Measurements from ENCODE around the gene TLL2.
A peak's percentile ranks its signal among the peaks of the same experiment; 100 is the strongest.

Gene TLL2

GRCh38 chr10:96500050-96500449, 13.7 kb downstream of the TLL2 start:
- Histone ChIP-seq H3K4me1 (no peaks in the 10 kb centered on the region), H3K36me3 (replicated peaks) (no peaks in the 10 kb centered on the region), H3K4me3 (no peak overlapping the region), H3K9me3 (no peaks in the 10 kb centered on the region), H3K27me3 (ENCODE audit: low read depth) (no peaks in the 10 kb centered on the region)
- no peak for DNase-seq (ENCODE audit: low spot score in 2 of 2)
- in situ Hi-C loops (cut with MboI; ENCODE audit: low sequenced_read_pairs): no loop called here

GRCh38 chr10:96497391-96497790, 16.3 kb downstream of the TLL2 start:
- H3K27me3 ChIP-seq (ENCODE audit: low read depth): peaks cover 2% of the 10 kb centered on the region; the same call in 1 of the 2 replicates
- DNase-seq (ENCODE audit: low spot score in 2 of 2): no peak
- in situ Hi-C loops (cut with MboI; ENCODE audit: low sequenced_read_pairs): no loop called here
- no peaks in the 10 kb centered on the region for H3K9me3 ChIP-seq
- no peak overlapping the region for H3K4me3 ChIP-seq
- H3K36me3 ChIP-seq (replicated peaks): no peaks in the 10 kb centered on the region
- no peaks in the 10 kb centered on the region for H3K4me1 ChIP-seq

- no peaks in the 10 kb centered on the region for H3K36me3 ChIP-seq (replicated peaks)
- H3K4me1 ChIP-seq: no peaks in the 10 kb centered on the region
- H3K9me3 ChIP-seq: no peaks in the 10 kb centered on the region
- peaks cover 2% of the 10 kb centered on the region; the same call in 1 of the 2 replicates for H3K27me3 ChIP-seq (ENCODE audit: low read depth)
- in situ Hi-C loops (cut with MboI; ENCODE audit: low sequenced_read_pairs): no loop called here
- no peak overlapping the region for H3K4me3 ChIP-seq
- peak in 1 of 2 experiments; percentile 55 for DNase-seq (ENCODE audit: low spot score in 2 of 2)
These were observed 17.3 kb downstream of the TLL2 start for GRCh38 chr10:96496281-96496925.

- Histone ChIP-seq H3K4me1 (no peaks in the 10 kb centered on the region), H3K9me3 (no peaks in the 10 kb centered on the region), H3K27me3 (ENCODE audit: low read depth) (peaks cover 2% of the 10 kb centered on the region; the same call in 1 of the 2 replicates), H3K4me3 (no peak overlapping the region), H3K36me3 (replicated peaks) (no peaks in the 10 kb centered on the region)
- in situ Hi-C loops (cut with MboI; ENCODE audit: low sequenced_read_pairs): no loop called here
- DNase-seq (ENCODE audit: low spot score in 2 of 2): no peak
These were observed 18.2 kb downstream of the TLL2 start for GRCh38 chr10:96495544-96495943.

DNA sequence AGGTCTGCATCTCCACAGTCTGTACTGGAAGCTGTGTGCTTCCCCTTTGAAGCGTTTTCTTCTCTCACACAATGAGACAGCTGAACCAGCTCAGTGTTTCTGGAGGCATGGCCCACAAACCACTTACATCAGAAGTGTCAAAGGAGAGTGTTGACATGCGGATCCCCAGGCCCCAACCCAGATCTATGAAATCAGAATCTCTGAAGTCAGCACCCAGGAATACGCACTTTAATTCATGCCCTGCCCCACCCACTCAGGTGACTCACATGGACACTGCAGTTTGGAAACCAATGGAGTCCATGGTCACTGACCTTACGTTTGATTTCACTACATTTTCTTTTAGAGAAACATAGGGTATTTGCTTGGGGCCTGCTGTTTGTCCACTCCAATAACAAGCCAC, 19.0 kb downstream of the TLL2 start:
- no peaks in the 10 kb centered on the region for H3K9me3 ChIP-seq
- H3K36me3 ChIP-seq (replicated peaks): no peaks in the 10 kb centered on the region
- in situ Hi-C loops (cut with MboI; ENCODE audit: low sequenced_read_pairs): no loop called here
- H3K27me3 ChIP-seq (ENCODE audit: low read depth): peaks cover 5% of the 10 kb centered on the region; the same call in 1 of the 2 replicates
- H3K4me3 ChIP-seq: no peak overlapping the region
- H3K4me1 ChIP-seq: no peaks in the 10 kb centered on the region
- DNase-seq (ENCODE audit: low spot score in 2 of 2): no peak

DNA sequence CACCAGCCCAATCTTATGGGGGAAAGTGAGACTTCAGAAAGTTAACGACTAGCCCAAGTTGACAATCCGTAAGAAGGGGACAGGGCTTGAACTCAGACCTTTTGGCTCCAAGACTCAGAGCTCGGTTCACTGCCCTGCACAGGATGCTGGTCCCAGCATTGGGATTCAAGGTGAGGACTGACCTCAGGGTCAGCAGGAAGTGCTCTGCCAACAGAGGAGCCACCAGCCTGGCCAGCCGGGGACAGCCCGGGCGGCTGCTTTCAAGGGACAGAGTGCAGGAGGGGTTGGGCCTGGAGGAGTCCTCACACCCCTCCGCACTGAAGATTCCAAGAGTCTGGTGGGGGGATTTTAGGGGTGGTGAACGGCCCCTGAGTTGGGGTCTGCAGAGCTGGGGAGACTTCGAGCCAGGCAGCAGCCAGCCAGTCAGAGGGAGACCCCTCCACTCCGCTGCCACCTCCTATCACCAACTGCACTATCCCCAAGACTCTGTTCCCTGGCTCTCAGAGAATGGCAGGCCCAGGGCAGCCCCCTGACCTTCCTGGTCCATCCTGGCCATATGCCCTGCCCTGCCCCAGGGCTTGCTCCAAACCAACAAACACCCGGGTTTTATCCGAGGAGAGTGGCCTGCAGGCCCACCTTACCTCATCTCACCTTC, 19.7 kb downstream of the TLL2 start:
- no peaks in the 10 kb centered on the region for H3K36me3 ChIP-seq (replicated peaks)
- H3K4me3 ChIP-seq: no peak overlapping the region
- DNase-seq (ENCODE audit: low spot score in 2 of 2): no peak
- peaks cover 5% of the 10 kb centered on the region; the same call in 1 of the 2 replicates for H3K27me3 ChIP-seq (ENCODE audit: low read depth)
- no peaks in the 10 kb centered on the region for H3K4me1 ChIP-seq
- no peaks in the 10 kb centered on the region for H3K9me3 ChIP-seq
- in situ Hi-C loops (cut with MboI; ENCODE audit: low sequenced_read_pairs): no loop called here

DNA sequence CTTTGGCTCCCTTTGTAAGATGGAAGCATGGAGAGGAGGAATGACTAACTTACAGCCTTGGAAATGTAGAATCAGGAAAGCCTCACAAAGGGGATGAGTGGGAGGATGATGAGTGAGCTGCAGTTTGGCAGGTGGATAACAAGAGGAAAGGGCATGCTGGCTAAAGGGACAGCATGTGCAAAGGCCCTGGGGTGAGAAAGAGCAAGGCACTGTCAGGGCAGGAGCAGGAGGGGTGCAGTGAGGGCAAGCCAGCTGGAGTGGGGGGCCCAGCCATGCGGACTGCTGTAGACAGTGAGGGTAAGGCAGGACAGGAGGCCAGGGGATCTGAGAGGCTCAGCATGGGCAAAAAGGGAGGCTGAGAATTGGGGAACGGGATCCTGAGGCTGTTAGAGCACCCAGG, 20.5 kb downstream of the TLL2 start:
- Histone ChIP-seq H3K4me1 (no peaks in the 10 kb centered on the region), H3K9me3 (no peaks in the 10 kb centered on the region), H3K27me3 (ENCODE audit: low read depth) (peaks cover 5% of the 10 kb centered on the region; the same call in 1 of the 2 replicates), H3K4me3 (no peak overlapping the region), H3K36me3 (replicated peaks) (no peaks in the 10 kb centered on the region)
- in situ Hi-C loops (cut with MboI; ENCODE audit: low sequenced_read_pairs): no loop called here
- DNase-seq (ENCODE audit: low spot score in 2 of 2): no peak

DNA sequence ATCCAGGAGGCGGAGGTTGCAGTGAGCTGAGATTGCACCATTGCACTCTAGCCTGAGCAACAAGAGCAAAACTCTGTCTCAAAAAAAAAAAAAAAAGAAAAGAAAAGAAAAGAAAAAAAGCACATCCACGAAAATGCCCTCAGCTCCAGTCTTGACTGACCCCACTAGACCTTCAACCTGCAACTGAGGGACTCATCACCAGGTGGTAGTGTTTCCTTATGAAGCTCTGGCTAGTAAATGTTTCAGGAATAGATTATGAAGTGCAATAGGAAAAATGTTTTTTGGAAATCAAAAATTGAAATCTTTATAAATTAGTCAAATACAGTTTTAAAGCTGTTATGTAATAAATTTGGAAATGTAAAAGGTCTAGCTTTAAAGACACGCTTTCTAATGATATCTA, 22.4 kb downstream of the TLL2 start:
- peaks cover 10% of the 10 kb centered on the region; the same call in 1 of the 2 replicates for H3K27me3 ChIP-seq (ENCODE audit: low read depth)
- no peak for DNase-seq (ENCODE audit: low spot score in 2 of 2)
- in situ Hi-C loops (cut with MboI; ENCODE audit: low sequenced_read_pairs): no loop called here
- no peaks in the 10 kb centered on the region for H3K36me3 ChIP-seq (replicated peaks)
- H3K9me3 ChIP-seq: no peaks in the 10 kb centered on the region
- H3K4me3 ChIP-seq: no peak overlapping the region
- H3K4me1 ChIP-seq: no peaks in the 10 kb centered on the region

DNA sequence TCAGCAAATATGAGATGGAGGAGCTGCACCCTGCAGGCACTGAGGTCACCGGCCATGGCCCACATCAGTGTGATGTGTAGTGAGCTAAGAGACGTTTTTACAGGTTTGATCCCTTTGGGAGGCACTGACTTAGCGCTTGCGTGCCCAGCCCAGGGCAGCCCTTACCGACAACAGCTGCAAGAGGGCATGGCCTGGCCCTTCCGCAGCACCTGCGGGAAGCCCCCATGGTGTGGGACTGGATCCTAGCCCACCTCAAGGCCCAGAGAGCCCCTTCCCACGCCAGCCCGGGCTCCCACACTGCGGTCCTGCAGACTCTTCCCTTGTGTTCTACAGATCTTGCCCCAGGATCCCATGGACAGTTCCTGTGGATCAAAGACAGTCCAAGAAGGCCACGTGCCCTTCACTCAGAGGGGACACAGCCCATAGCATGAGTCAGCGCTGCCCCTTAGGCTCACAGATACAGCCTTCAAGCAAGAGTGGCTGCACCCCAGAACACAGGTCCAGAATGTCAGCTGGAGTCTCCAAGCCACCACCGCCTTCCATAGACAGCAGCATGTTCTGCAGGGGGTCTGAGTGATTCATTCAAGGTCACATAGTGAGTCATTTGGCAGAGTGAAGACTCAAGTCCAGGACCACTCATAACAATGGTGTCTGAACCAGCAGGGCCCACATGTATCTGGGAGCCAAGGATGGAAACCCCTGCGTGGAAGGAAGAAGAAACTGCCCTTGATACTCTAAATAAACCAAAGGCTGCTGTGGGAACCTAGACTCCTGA, 25.4 kb downstream of the TLL2 start:
- no peaks in the 10 kb centered on the region for H3K4me1 ChIP-seq
- H3K9me3 ChIP-seq: no peaks in the 10 kb centered on the region
- in situ Hi-C loops (cut with MboI; ENCODE audit: low sequenced_read_pairs): no loop called here
- DNase-seq (ENCODE audit: low spot score in 2 of 2): no peak
- no peaks in the 10 kb centered on the region for H3K36me3 ChIP-seq (replicated peaks)
- H3K4me3 ChIP-seq: no peak overlapping the region
- peaks cover 30% of the 10 kb centered on the region for H3K27me3 ChIP-seq (ENCODE audit: low read depth)

DNA sequence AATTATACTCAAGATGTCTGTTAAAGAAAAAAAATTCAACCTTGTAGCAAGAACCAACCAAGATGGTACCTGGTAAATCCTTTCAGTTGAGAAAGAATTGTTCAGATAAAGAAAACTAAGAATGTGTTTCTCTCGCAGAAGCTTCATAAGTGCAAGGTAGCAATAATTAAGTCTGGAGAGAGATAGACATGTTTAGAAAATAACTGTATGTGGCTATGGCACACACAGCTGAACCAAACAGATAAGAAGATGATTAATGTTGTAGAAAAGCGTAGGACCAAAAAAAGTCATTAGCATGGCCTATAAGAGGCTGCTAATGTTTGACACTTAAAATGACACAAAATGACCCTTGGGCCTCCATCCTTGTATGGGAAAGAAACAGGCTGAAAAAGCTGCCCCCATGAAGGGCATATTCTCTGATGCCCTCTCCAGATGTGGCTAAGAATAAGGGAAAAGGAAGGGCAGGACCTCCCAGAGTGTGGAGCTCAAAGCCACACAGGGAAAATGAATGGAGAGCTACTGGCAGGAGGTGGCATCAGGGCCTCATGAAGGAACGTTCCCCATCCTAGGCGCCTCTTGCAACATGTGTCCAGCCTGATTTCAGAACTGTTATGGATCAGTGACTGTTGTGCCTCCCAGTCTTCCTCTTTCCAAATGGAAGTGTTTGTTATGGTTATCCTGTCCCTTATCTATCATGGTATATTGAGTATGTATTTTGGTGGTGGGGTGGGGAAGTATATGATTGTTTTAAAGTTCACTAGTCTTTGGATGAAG, 30.7 kb downstream of the TLL2 start:
- in situ Hi-C loops (cut with MboI; ENCODE audit: low sequenced_read_pairs): no loop called here
- Histone ChIP-seq H3K4me1 (no peaks in the 10 kb centered on the region), H3K27me3 (ENCODE audit: low read depth) (peaks cover 34% of the 10 kb centered on the region), H3K9me3 (no peaks in the 10 kb centered on the region), H3K36me3 (replicated peaks) (no peaks in the 10 kb centered on the region), H3K4me3 (no peak overlapping the region)
- DNase-seq (ENCODE audit: low spot score in 2 of 2): no peak

- peak in 1 of 2 experiments; percentile 36 for DNase-seq (ENCODE audit: low spot score in 2 of 2)
These were observed 35.4 kb downstream of the TLL2 start for GRCh38 chr10:96478355-96478754.

DNA sequence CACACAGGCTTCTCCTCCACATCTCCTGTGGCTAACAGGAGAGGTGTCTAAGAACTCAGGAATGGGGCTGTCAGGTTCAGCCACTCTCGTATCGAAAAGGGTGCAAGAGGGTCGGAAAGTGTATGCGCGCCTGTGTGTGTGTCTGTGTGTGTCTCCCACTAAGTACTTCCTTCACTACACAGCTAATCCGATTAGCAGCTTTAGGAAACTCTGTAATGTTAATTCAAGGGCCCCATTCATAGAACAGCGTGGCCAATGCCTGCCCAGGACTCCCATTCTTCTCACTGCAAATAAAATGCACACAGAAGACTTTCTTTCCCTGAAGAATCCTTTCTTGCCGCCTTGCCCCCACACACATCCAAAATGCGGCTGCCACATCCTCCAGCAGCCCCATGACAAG, 39.9 kb downstream of the TLL2 start:
- H3K4me1 ChIP-seq: peaks cover 13% of the 10 kb centered on the region
- H3K36me3 ChIP-seq (replicated peaks): no peaks in the 10 kb centered on the region
- H3K4me3 ChIP-seq: no peak overlapping the region
- peaks cover 3% of the 10 kb centered on the region; the same call in 1 of the 2 replicates for H3K9me3 ChIP-seq
- DNase-seq (ENCODE audit: low spot score in 2 of 2): peak; percentile 77 to 97
- peaks cover 60% of the 10 kb centered on the region for H3K27me3 ChIP-seq (ENCODE audit: low read depth)
- in situ Hi-C loops (cut with MboI; ENCODE audit: low sequenced_read_pairs): no loop called here

More at GRCh38 chr10:96478355-96478754, 35.4 kb downstream of the TLL2 start:
- Histone ChIP-seq H3K9me3 (peaks cover 3% of the 10 kb centered on the region; the same call in 1 of the 2 replicates), H3K27me3 (ENCODE audit: low read depth) (peaks cover 27% of the 10 kb centered on the region), H3K4me1 (peaks cover 13% of the 10 kb centered on the region), H3K36me3 (replicated peaks) (no peaks in the 10 kb centered on the region), H3K4me3 (no peak overlapping the region)
- in situ Hi-C loops (cut with MboI; ENCODE audit: low sequenced_read_pairs): no loop called here

DNA sequence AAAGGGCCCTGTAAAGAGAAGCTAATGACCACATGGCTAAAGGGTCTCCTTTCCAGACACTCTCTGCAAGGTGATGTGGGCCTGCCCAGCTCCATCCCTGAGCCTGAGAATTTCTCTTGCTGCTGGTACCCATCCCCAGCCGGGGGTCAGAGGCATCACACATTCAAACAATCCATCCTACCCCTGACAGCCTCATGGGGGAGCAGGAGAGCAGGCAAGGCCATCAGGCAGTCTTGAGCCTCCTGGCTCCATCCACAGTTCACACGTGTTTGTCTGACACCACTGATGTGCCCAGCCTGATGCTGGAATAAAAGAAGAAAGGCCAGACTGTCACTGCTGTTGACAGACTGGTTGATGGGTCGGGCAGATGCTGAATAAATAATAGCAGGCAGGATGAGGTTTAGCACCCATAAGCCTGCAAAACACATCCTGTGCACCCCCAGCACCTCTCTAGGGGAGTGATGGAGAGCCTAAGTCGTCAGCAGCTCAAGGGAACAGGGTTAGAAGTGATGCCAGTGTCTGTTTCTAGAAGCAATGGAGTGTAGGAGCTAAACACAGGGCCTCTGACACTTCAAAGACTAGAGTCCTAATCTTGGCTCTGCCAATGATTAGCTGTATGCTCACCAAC, 43.5 kb downstream of the TLL2 start:
- H3K9me3 ChIP-seq: peaks cover 3% of the 10 kb centered on the region; the same call in 1 of the 2 replicates
- peaks cover 13% of the 10 kb centered on the region for H3K4me1 ChIP-seq
- H3K27me3 ChIP-seq (ENCODE audit: low read depth): peaks cover 81% of the 10 kb centered on the region
- H3K4me3 ChIP-seq: no peak overlapping the region
- DNase-seq (ENCODE audit: low spot score in 2 of 2): peak; percentile 32 to 71
- H3K36me3 ChIP-seq (replicated peaks): no peaks in the 10 kb centered on the region
- in situ Hi-C loops (cut with MboI; ENCODE audit: low sequenced_read_pairs): no loop called here
